ENCODE results near the gene GSDMA. TPM values are rescaled to one million over a fixed set of nuclear protein-coding genes. Genes with fewer than 3 reads are reported as not detected.
A peak's percentile ranks its signal among the peaks of the same experiment; 100 is the strongest.

Gene GSDMA
- total RNA-seq: not detected in 2 replicates

DNA sequence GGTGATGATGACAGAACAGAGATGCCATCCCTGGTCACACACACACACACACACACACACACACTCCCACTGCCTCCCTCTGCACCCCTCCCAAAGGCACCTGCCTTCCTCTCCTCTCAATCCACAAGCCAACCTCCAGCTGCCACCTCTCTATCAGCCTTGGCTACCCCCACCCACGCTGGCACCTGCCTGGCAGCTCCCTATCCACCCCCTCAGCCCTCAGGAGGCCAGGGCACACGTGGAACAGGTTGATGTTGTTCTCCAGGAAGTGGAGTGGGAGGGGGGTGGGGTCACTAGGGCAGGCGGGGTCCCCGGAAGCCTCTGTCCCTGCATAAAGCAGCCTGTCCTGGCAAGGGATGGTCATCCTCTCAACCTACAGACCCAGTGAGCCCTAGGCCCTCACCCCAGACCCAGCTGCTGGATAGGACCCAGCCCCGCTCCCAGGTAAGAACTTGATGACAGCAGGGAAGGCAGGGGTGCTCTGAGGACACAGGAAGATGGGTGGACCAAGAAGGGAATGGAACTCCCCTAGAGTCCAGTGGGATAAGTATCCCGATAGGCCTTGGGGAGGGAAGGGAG, at the start of gene GSDMA:
Gene GSDMA (plus strand): TSS at position 363 of the 579 bp plus-strand sequence. CDS start 2,684 bp downstream, outside the sequence.

DNA sequence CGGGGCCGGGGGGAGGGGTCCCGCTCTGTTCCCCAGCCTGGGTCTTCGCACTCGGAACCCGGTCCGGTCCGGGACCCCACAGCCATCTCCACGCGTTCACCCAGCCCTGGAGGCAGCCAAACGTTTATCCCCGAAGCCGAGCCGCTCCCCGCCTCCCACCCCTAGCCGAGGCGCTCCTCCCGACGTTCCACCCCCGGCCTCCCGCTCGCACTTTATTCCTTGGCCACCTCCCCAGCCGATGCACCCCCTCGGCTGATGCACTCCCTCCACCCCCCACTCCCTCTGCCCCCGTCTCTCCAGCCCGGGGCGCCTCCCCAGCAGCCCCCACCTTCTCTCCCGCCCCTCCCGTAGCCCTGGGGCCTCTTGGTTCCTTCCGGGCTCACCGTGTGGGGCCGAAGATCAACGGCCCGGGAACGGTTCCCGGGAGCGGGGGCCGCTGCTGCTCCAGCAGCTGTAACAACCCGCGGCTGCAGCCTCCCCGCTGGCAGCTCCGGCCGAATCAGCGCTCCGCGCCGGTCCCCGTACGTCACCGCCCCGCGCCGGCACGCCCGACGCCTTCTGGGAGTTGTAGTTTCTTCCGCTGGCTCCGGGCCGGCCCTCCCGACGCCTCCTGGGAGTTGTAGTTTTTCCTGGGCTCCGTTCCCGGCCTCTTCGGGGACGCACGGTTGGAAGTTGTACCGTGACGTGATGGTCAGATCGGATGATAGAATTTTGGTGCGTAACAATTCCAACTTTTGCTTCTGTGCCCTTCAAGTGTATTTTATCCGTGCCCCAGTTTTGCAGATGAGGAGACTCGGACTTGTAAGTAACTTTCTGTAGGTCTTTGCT, 35.5 kb upstream of the GSDMA start, which contains the start of the genes LRRC3C and ORMDL3:
Gene LRRC3C (plus strand): TSS at position 632 of the 828 bp plus-strand sequence. CDS start 13,792 bp downstream, outside the sequence.
Gene ORMDL3 (minus strand): TSS at position 501 of the 828 bp plus-strand sequence. CDS start 3,398 bp downstream, outside the sequence.

GRCh38 chr17:39980351-39981206, 17.8 kb downstream of the GSDMA start, which contains the start of gene PSMD3:
Gene PSMD3 (plus strand): TSS chr17:39980807. CDS start chr17:39980971, 164 bp downstream.

GRCh38 chr17:40015005-40015997, 52.5 kb downstream of the GSDMA start, which contains the start of gene CSF3:
Gene CSF3 (plus strand): TSS chr17:40015440. CDS start chr17:40015475, 35 bp downstream.

Small RNA genes within 50 kb of the gene (small RNA-seq; reads per million reads assigned to genes)
- gene SNORD124 (ENCODE audit: low replicate concordance): 514 reads per million, percentile 99 among the genes with 10 or more reads in this experiment

Other genes starting within 250 kb of the GSDMA start
- 19.5 and 28.7 TPM in 2 replicates for gene MIEN1, start 232.5 kb upstream of the GSDMA start, total RNA-seq
- gene GRB7, start 225.1 kb upstream of the GSDMA start, total RNA-seq: 0.57 TPM in 1 of 2 replicates, not detected in the other
- gene IKZF3, start 98.7 kb upstream of the GSDMA start, total RNA-seq: not detected in 2 replicates
- gene ZPBP2, start 94.8 kb upstream of the GSDMA start, total RNA-seq: not detected in 2 replicates
- gene GSDMB, start 44.4 kb upstream of the GSDMA start, total RNA-seq: 3.0 and 4.2 TPM in 2 replicates
- gene ORMDL3, start 35.4 kb upstream of the GSDMA start, total RNA-seq: 38.5 and 47.5 TPM in 2 replicates
- gene LRRC3C, start 35.3 kb upstream of the GSDMA start, total RNA-seq: not detected in 2 replicates
- gene PSMD3, start 17.8 kb downstream of the GSDMA start, total RNA-seq: 112 and 229 TPM in 2 replicates
- gene CSF3, start 52.4 kb downstream of the GSDMA start, total RNA-seq: 6.8 and 29.1 TPM in 2 replicates
- gene MED24, start 91.4 kb downstream of the GSDMA start, total RNA-seq: 50.6 and 85.5 TPM in 2 replicates
- gene THRA, start 100.0 kb downstream of the GSDMA start, total RNA-seq: 20.8 and 31.7 TPM in 2 replicates
- 2.8 and 3.7 TPM in 2 replicates for gene NR1D1, start 137.6 kb downstream of the GSDMA start, total RNA-seq
- gene MSL1, start 159.0 kb downstream of the GSDMA start, total RNA-seq: 56.3 and 64.6 TPM in 2 replicates
- gene CASC3, start 177.5 kb downstream of the GSDMA start, total RNA-seq: 30.0 and 47.8 TPM in 2 replicates
- gene RAPGEFL1, start 214.5 kb downstream of the GSDMA start, total RNA-seq: 2.0 and 2.2 TPM in 2 replicates